ENCODE measurements around the gene RYR3. TPM values are rescaled to one million over a fixed set of nuclear protein-coding genes. Genes with fewer than 3 reads are reported as not detected.

Gene RYR3
- polyA plus RNA-seq, 1 donor (not counting 4 experiments of a cell fraction or from before 2014, with no cell fraction given): 0.04 TPM

DNA sequence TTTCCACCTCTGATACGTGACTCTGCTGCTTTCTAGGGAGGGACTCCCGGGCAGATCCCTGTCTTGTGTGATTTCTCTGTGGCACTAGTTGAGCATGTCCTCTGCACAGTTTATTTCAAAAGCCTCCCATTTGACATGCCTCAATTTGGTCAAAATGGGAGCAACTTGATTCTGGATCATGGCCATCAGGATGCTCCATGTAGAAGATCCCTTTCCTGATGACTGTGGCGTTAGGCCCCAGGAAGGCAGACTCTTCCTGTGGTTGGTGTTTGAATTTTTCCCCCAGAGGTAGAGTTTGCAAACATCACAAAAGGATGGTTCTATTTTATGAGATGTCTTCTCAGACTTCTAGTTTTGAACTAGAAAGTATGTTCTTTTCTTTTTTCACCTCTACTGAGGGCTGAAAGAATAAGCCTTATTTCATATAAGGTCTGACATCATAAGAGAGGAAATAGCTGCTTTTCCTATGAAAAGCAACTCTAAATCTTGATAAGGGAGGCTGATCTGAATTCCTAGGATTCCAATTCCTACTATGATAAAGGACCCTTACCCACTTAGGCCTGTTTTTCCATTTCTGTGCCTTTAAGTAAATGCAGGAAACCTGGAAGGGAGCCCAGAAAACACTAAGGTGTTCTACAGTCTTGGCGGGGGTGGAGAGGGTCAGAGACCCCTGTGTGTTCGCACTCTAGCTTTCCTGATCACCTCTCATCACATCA lies 413.7 kb downstream of the RYR3 start:
- no peaks in the 10 kb centered on the region for H3K36me3 ChIP-seq (ENCODE audit: control insufficient read depth in 2 of 2, extremely low read depth in 1 of 2, insufficient read depth in 2 of 2, low read length in 2 of 2)
- no peak overlapping the region for H3K4me3 ChIP-seq (ENCODE audit: control insufficient read depth in 2 of 3, extremely low read depth in 1 of 3, insufficient read depth in 2 of 3, low read depth in 1 of 3, low read length in 3 of 3)
- H3K27ac ChIP-seq (ENCODE audit: control insufficient read depth, insufficient read depth, low read length): no peak overlapping the region
- dilution Hi-C loops (cut with MboI; ENCODE audit: extremely low pct_ligation_motif_present, low sequenced_read_pairs): loop anchor here (25.0 kb wide), 2 partner anchors 238 to 487 kb away; partner anchors contain the start of gene CHRM5
- H3K27me3 ChIP-seq (ENCODE audit: control insufficient read depth, extremely low read depth, insufficient read depth, low read length): no peaks in the 10 kb centered on the region
- H3K9ac ChIP-seq (ENCODE audit: control insufficient read depth, extremely low read depth, insufficient read depth, low read length): no peak overlapping the region
- peaks cover 18% of the 10 kb centered on the region for H3K4me1 ChIP-seq (ENCODE audit: control insufficient read depth, extremely low read depth, insufficient read depth, low read length)
- H3K79me2 ChIP-seq (ENCODE audit: control insufficient read depth, insufficient read depth, low read length): no peaks in the 10 kb centered on the region
- FAIRE-seq: no peak
- H4K20me1 ChIP-seq (ENCODE audit: control insufficient read depth, extremely low read depth, insufficient read depth, low read length): no peaks in the 10 kb centered on the region
- no peak overlapping the region for H2AFZ ChIP-seq (ENCODE audit: control insufficient read depth, low read length)
- DNase-seq (ENCODE audit: low read depth, low spot score): no peak
- no peaks in the 10 kb centered on the region for H3K9me1 ChIP-seq (ENCODE audit: control insufficient read depth, extremely low read depth, insufficient read depth, low read length)
- H3K4me2 ChIP-seq (ENCODE audit: control insufficient read depth, extremely low read depth, insufficient read depth, low read depth, low read length): no peak overlapping the region
- no peaks in the 10 kb centered on the region for H3K9me3 ChIP-seq (ENCODE audit: control insufficient read depth, low read depth, low read length)
- no peak for TF ChIP-seq EZH2 (IDR thresholded peaks at IDR 0.05; ENCODE audit: low read length)
- TF ChIP-seq, protein P1, sequence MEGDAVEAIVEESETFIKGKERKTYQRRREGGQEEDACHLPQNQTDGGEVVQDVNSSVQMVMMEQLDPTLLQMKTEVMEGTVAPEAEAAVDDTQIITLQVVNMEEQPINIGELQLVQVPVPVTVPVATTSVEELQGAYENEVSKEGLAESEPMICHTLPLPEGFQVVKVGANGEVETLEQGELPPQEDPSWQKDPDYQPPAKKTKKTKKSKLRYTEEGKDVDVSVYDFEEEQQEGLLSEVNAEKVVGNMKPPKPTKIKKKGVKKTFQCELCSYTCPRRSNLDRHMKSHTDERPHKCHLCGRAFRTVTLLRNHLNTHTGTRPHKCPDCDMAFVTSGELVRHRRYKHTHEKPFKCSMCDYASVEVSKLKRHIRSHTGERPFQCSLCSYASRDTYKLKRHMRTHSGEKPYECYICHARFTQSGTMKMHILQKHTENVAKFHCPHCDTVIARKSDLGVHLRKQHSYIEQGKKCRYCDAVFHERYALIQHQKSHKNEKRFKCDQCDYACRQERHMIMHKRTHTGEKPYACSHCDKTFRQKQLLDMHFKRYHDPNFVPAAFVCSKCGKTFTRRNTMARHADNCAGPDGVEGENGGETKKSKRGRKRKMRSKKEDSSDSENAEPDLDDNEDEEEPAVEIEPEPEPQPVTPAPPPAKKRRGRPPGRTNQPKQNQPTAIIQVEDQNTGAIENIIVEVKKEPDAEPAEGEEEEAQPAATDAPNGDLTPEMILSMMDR (optimal IDR thresholded peaks at IDR 0.05 in 1 of 3, IDR thresholded peaks at IDR 0.05 in 1 of 3, conservative IDR thresholded peaks at IDR 0.05 in 1 of 3; ENCODE audit: extremely low read depth in 1 of 3, insufficient read depth in 2 of 3, low read length in 3 of 3): no peak

DNA sequence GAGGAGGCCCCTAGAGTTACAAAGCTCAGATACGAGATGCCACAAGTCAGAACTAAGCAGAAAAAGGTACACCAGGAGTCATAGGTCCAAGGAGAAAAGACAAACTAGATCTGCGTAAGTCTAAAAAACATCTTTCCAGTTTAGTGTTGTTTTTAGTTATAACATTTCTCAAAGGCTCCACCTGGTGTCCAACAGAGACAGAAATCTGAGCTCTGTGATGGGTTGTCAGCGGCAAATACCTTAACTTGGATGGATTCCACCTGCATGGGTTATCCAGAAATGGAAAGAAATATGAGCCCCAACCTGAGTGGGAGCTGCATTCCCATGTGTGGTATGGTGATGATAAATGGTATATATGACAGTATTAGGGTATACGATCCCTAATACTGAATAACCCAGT lies 418.9 kb downstream of the RYR3 start:
- Histone ChIP-seq H3K4me3 (ENCODE audit: control insufficient read depth in 2 of 3, extremely low read depth in 1 of 3, insufficient read depth in 2 of 3, low read depth in 1 of 3, low read length in 3 of 3) (no peak overlapping the region), H3K27me3 (ENCODE audit: control insufficient read depth, extremely low read depth, insufficient read depth, low read length) (no peaks in the 10 kb centered on the region), H3K27ac (ENCODE audit: control insufficient read depth, insufficient read depth, low read length) (no peak overlapping the region), H3K79me2 (ENCODE audit: control insufficient read depth, insufficient read depth, low read length) (no peaks in the 10 kb centered on the region), H3K9ac (ENCODE audit: control insufficient read depth, extremely low read depth, insufficient read depth, low read length) (no peak overlapping the region), H3K9me3 (ENCODE audit: control insufficient read depth, low read depth, low read length) (no peaks in the 10 kb centered on the region), H2AFZ (ENCODE audit: control insufficient read depth, low read length) (no peak overlapping the region), H3K4me1 (ENCODE audit: control insufficient read depth, extremely low read depth, insufficient read depth, low read length) (no peaks in the 10 kb centered on the region), H3K4me2 (ENCODE audit: control insufficient read depth, extremely low read depth, insufficient read depth, low read depth, low read length) (no peak overlapping the region), H4K20me1 (ENCODE audit: control insufficient read depth, extremely low read depth, insufficient read depth, low read length) (no peaks in the 10 kb centered on the region), H3K9me1 (ENCODE audit: control insufficient read depth, extremely low read depth, insufficient read depth, low read length) (no peaks in the 10 kb centered on the region), H3K36me3 (ENCODE audit: control insufficient read depth in 2 of 2, extremely low read depth in 1 of 2, insufficient read depth in 2 of 2, low read length in 2 of 2) (no peaks in the 10 kb centered on the region)
- FAIRE-seq (peak; percentile 69), DNase-seq (ENCODE audit: low read depth, low spot score) (no peak)
- dilution Hi-C loops (cut with MboI; ENCODE audit: extremely low pct_ligation_motif_present, low sequenced_read_pairs): loop anchor here (25.0 kb wide), 1 partner anchor 233 kb away; the partner anchor contains the start of gene CHRM5
- TF ChIP-seq, protein P1 (optimal IDR thresholded peaks at IDR 0.05 in 1 of 3, IDR thresholded peaks at IDR 0.05 in 1 of 3, conservative IDR thresholded peaks at IDR 0.05 in 1 of 3; ENCODE audit: extremely low read depth in 1 of 3, insufficient read depth in 2 of 3, low read length in 3 of 3): peak; percentile 38 to 55 (median 43)
- TF ChIP-seq EZH2 (IDR thresholded peaks at IDR 0.05; ENCODE audit: low read length): no peak
